GM23248 (cell line): ENCODE data around the gene SCAMP4. TPM values are rescaled to one million over a fixed set of nuclear protein-coding genes. Genes with fewer than 3 reads are reported as not detected.

ENCODE experiments used
- DNase-seq: peaks from one replicate; pipeline ENCODE4 v3.0.0-alpha.2; 2015
- H2AFZ ChIP-seq: fragments of 200-600 bp; sonication (generic); 2 replicates; pipeline ENCODE4 v1.6.1; 2016; ENCODE audit warnings: antibody characterized with exemption
- H3F3A ChIP-seq: fragments of 200-600 bp; sonication (generic); 2 replicates; pipeline ENCODE4 v1.6.1; 2016; ENCODE audit warnings: mild to moderate bottlenecking, antibody characterized with exemption, mixed run types; ENCODE audit not compliant: insufficient read depth
- H3K27ac ChIP-seq: fragments of 200-600 bp; sonication (generic); 2 replicates; pipeline ENCODE4 v1.5.1; 2016; ENCODE audit warnings: mild to moderate bottlenecking
- H3K27me3 ChIP-seq: fragments of 200-600 bp; sonication (generic); replicated peaks from 2 replicates; pipeline ENCODE4 v1.6.1; 2016; ENCODE audit warnings: mild to moderate bottlenecking; ENCODE audit not compliant: insufficient read depth
- H3K36me3 ChIP-seq: fragments of 200-600 bp; sonication (generic); 2 replicates; pipeline ENCODE4 v1.6.1; 2016; ENCODE audit warnings: low read depth, mild to moderate bottlenecking
- H3K4me1 ChIP-seq: fragments of 200-600 bp; sonication (generic); 2 replicates; pipeline ENCODE4 v1.6.1; 2016; ENCODE audit warnings: mild to moderate bottlenecking; ENCODE audit not compliant: insufficient read depth
- H3K4me2 ChIP-seq: fragments of 200-600 bp; sonication (generic); one replicate; pipeline ENCODE4 v1.6.1; 2016; ENCODE audit warnings: mild to moderate bottlenecking; ENCODE audit not compliant: unreplicated experiment
- H3K4me3 ChIP-seq: fragments of 200-600 bp; sonication (generic); 2 replicates; pipeline ENCODE4 v1.5.1; 2016; ENCODE audit warnings: mild to moderate bottlenecking
- H3K79me2 ChIP-seq: fragments of 200-600 bp; sonication (generic); 2 replicates; pipeline ENCODE4 v1.6.1; 2016; ENCODE audit warnings: mild to moderate bottlenecking; ENCODE audit not compliant: insufficient read depth
- H3K9ac ChIP-seq: fragments of 200-600 bp; sonication (generic); 2 replicates; pipeline ENCODE4 v1.6.1; 2016; ENCODE audit warnings: mild to moderate bottlenecking
- H3K9me2 ChIP-seq: fragments of 200-600 bp; sonication (generic); 2 replicates; pipeline ENCODE4 v1.6.1; 2016; ENCODE audit warnings: mixed run types, mild to moderate bottlenecking, moderate library complexity; ENCODE audit not compliant: insufficient read depth
- H3K9me3 ChIP-seq: fragments of 200-600 bp; sonication (generic); one replicate; pipeline ENCODE4 v1.6.1; 2017; ENCODE audit warnings: low read depth
- H4K20me1 ChIP-seq: fragments of 200-600 bp; sonication (generic); 2 replicates; pipeline ENCODE4 v1.6.0; 2016; ENCODE audit not compliant: insufficient read depth
- EZH2 ChIP-seq: fragments of 200-600 bp; sonication (generic); IDR thresholded peaks from 2 replicates; pipeline ENCODE4 v1.6.1; 2018; ENCODE audit warnings: antibody characterized with exemption, mild to moderate bottlenecking; ENCODE audit not compliant: insufficient read depth, poor library complexity, severe bottlenecking
- EZH2phosphoT487 ChIP-seq: fragments of 200-600 bp; sonication (generic); IDR thresholded peaks from 2 replicates; pipeline ENCODE4 v1.6.1; 2018; ENCODE audit warnings: antibody characterized with exemption, moderate library complexity, mild to moderate bottlenecking, low read depth; ENCODE audit not compliant: insufficient read depth
- WGBS, 2 experiments: methylation state at CpG; one replicate each; pipeline ENCODE4 v1.1.6; 2015 to 2017; ENCODE audit warnings: low lambda C conversion rate in 2 of 2, low coverage in 1 of 2; ENCODE audit errors: missing lambda C conversion rate in 2 of 2; 5-methylcytosine and 5-hydroxymethylcytosine counted together
- in situ Hi-C: fragments of 300-500 bp; cut with MboI; formaldehyde crosslinking; loops from 2 replicates; pipeline ENCODE4 v1.15.0; 2020
- polyA plus RNA-seq: library from polyadenylated mRNA; unstranded; fragments of >200 nt; fragmentation: Nextera tagmentation; extraction: Ambion mirVana; gene quantifications from 2 replicates; pipeline ENCODE4 v1.2.1, GENCODE V29; 2016
- total RNA-seq: library from RNA; depleted of rRNA; stranded (reverse); fragments of >200 nt; shearing (Covaris generic); gene quantifications from 2 replicates; pipeline ENCODE4 v1.2.3, GENCODE V29; 2014

Gene SCAMP4
- total and polyA plus RNA-seq, 2 experiments from 2014 or later, result 73.9 to 110 TPM

GRCh38 chr19:1955171-1956121 lies 50.2 kb downstream of the SCAMP4 start:
- no peaks in the 10 kb centered on the region for H4K20me1 ChIP-seq
- in situ Hi-C loops, result no loop called here
- no peak overlapping the region for H3K9ac ChIP-seq
- H3K27ac ChIP-seq, result no peak overlapping the region
- no peaks in the 10 kb centered on the region for H3K9me3 ChIP-seq
- H3F3A ChIP-seq, result no peaks in the 10 kb centered on the region
- TF ChIP-seq EZH2, result no peak
- no peak for TF ChIP-seq EZH2phosphoT487
- no peaks in the 10 kb centered on the region for H3K4me1 ChIP-seq
- H3K36me3 ChIP-seq, result no peaks in the 10 kb centered on the region
- DNase-seq, result no peak
- no peak overlapping the region for H2AFZ ChIP-seq
- no peak overlapping the region for H3K4me2 ChIP-seq
- WGBS, 2 experiments, result 80% methylated on average over 42 to 47 of the region's 51 CpGs
- H3K9me2 ChIP-seq, result no peaks in the 10 kb centered on the region
- peaks cover 87% of the 10 kb centered on the region for H3K79me2 ChIP-seq
- no peaks in the 10 kb centered on the region for H3K27me3 ChIP-seq
- no peak overlapping the region for H3K4me3 ChIP-seq

GRCh38 chr19:1956122-1956494 lies 50.9 kb downstream of the SCAMP4 start:
- H3K9ac ChIP-seq, result no peak overlapping the region
- no peaks in the 10 kb centered on the region for H3K36me3 ChIP-seq
- no peaks in the 10 kb centered on the region for H3K4me1 ChIP-seq
- in situ Hi-C loops, result no loop called here
- no peaks in the 10 kb centered on the region for H3K9me3 ChIP-seq
- H3K27ac ChIP-seq, result no peak overlapping the region
- H3K4me2 ChIP-seq, result no peak overlapping the region
- no peaks in the 10 kb centered on the region for H3K27me3 ChIP-seq
- WGBS, 2 experiments, result 86 to 96% methylated on average over 7 to 12 of the region's 12 CpGs
- no peaks in the 10 kb centered on the region for H3F3A ChIP-seq
- H2AFZ ChIP-seq, result no peak overlapping the region
- no peak for DNase-seq
- no peaks in the 10 kb centered on the region for H4K20me1 ChIP-seq
- H3K4me3 ChIP-seq, result no peak overlapping the region
- no peak for TF ChIP-seq EZH2
- H3K9me2 ChIP-seq, result no peaks in the 10 kb centered on the region
- peaks cover 87% of the 10 kb centered on the region for H3K79me2 ChIP-seq

GRCh38 chr19:1956868-1957492 lies 51.8 kb downstream of the SCAMP4 start:
- in situ Hi-C loops, result no loop called here
- Histone ChIP-seq H3K4me3 (no peak overlapping the region), H2AFZ (no peak overlapping the region), H3K9me2 (no peaks in the 10 kb centered on the region), H3K27me3 (no peaks in the 10 kb centered on the region), H3K9me3 (no peaks in the 10 kb centered on the region), H3K4me1 (no peaks in the 10 kb centered on the region), H3K79me2 (peaks cover 87% of the 10 kb centered on the region), H3K4me2 (no peak overlapping the region), H3K27ac (no peak overlapping the region), H3K9ac (no peak overlapping the region), H3F3A (no peaks in the 10 kb centered on the region), H3K36me3 (no peaks in the 10 kb centered on the region), H4K20me1 (no peaks in the 10 kb centered on the region)
- no peak for DNase-seq
- no peak for TF ChIP-seq EZH2phosphoT487
- no peak for TF ChIP-seq EZH2
- WGBS, 2 experiments, result 82 to 88% methylated on average over 21 to 28 of the region's 28 CpGs

- no peaks in the 10 kb centered on the region for H3K9me3 ChIP-seq
- in situ Hi-C loops, result no loop called here
- no peaks in the 10 kb centered on the region for H3F3A ChIP-seq
- 85 to 92% methylated on average over 28 to 33 of the region's 40 CpGs for WGBS, 2 experiments
- peaks cover 86% of the 10 kb centered on the region for H3K79me2 ChIP-seq
- no peak overlapping the region for H3K4me2 ChIP-seq
- no peak overlapping the region for H3K4me3 ChIP-seq
- TF ChIP-seq EZH2, result no peak
- no peak for TF ChIP-seq EZH2phosphoT487
- no peak overlapping the region for H3K9ac ChIP-seq
- no peak for DNase-seq
- no peaks in the 10 kb centered on the region for H3K27me3 ChIP-seq
- no peaks in the 10 kb centered on the region for H3K36me3 ChIP-seq
- no peaks in the 10 kb centered on the region for H3K9me2 ChIP-seq
- no peak overlapping the region for H2AFZ ChIP-seq
- H3K4me1 ChIP-seq, result no peaks in the 10 kb centered on the region
- H3K27ac ChIP-seq, result no peak overlapping the region
- no peaks in the 10 kb centered on the region for H4K20me1 ChIP-seq
These were observed 52.5 kb downstream of the SCAMP4 start for GRCh38 chr19:1957562-1958248.
